GM12891 (cell line): ENCODE data around the gene SLC22A4.

Source experiments
- POLR2A ChIP-seq: IDR thresholded peaks from 2 replicates; pipeline ENCODE4 v1.6.1; 2011; ENCODE audit warnings: low read depth, low read length, control low read depth
- POU2F2 ChIP-seq: IDR thresholded peaks from 2 replicates; pipeline ENCODE4 v1.6.1; 2011; ENCODE audit warnings: low read depth, mild to moderate bottlenecking, control low read depth, low read length, moderate library complexity
- SPI1 ChIP-seq: IDR thresholded peaks from 2 replicates; pipeline ENCODE4 v1.6.1; 2011; ENCODE audit warnings: low read depth, low read length, control low read depth

GRCh38 chr5:132365213-132365612 lies 71.0 kb downstream of the SLC22A4 start:
- TF ChIP-seq POLR2A = no peak
- TF ChIP-seq SPI1 = no peak
- TF ChIP-seq POU2F2 = no peak
